ENCODE results near the gene INAFM2.
A peak's percentile ranks its signal among the peaks of the same experiment; 100 is the strongest.

The INAFM2 gene

DNA sequence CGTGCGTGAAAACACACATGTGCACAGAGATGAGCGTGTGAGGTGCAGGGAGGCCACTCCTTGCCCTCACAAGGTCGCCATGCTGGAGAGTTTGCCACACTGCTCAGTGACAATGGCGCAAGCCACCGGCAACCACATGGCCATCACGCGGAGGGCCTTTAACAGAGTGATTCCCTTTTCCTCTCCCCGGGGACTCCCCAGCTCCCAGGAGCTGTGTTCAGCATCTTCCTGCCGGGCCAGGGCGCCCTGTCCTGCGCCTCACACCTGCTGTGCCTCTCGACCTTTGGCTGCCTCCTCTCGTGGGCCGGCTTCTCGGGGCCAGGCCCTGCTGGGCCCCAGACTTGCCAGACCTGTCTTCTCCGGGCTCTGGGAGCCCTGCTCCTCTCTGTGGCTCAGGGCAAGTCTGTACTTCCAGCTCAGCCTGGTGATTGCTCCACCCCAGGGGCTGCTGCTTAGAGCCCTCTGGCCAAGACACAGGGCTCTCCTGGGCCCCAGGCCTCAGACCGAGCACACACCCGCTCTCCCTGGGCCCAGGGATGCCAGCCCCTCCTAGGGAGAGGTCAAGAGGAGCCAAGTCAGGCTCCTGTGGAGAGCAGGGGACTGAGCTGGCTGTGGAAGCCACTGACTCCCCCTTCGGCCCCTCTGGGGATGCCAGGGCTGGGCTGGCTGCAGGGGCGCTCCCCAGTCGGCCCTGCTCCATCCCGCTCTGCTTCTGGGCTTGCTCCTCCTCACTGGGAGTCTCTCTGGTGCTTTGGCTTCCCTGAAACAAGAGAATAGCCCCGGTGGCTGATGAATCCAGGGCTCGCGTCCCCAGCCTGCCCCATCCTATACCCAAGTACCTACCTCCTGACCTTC lies 11.7 kb downstream of the INAFM2 start:
- Mint-ChIP-seq H3K27ac (no peak overlapping the region), H3K9me3 (no peaks in the 10 kb centered on the region), H3K4me3 (no peak overlapping the region), H3K36me3 (ENCODE audit: low read depth) (no peaks in the 10 kb centered on the region), H3K4me1 (peaks cover 16% of the 10 kb centered on the region), H3K27me3 (no peaks in the 10 kb centered on the region)
- ATAC-seq (no peak), DNase-seq (no peak)

DNA sequence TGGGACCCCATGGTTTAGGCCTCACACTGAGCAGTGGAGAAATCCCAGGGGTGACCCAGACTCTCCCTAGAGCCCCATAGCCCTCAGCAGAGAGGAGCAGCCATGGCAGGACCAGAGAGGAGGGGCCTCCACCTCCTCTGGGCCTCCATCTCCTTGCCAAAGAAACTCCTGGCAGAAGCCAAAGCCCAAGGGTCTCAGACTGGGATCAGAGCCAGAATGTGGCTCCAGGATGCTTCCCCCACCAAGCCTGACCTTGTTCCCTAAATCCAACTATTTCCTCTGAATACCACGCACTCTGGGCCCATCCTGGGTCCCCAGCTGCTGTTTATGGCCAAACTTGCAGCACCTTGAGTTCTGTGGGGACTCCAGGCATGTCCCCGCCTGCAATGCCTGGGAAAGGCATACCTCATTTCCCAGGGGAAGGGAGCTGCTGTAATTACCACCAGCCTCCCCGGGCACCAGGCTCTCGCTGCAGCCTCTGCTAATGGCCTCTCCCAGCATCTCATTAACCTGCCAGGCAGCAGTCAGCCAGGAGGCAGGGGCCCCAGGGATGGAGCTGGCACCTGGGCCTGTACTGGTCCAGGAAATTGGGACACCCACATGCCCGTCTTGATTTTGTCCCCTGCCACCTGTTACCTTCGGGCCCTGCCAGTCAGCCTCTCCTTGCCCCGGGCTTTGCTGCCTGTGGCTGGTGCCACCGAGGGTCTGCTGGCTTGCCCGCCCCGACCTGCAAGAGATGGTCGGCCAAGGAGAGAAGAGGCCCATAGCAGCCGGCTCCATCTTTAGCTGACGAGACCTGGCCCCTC lies 12.6 kb downstream of the INAFM2 start:
- Mint-ChIP-seq H3K9me3 (no peaks in the 10 kb centered on the region), H3K4me1 (peaks cover 16% of the 10 kb centered on the region), H3K27ac (no peak overlapping the region), H3K36me3 (ENCODE audit: low read depth) (no peaks in the 10 kb centered on the region), H3K27me3 (no peaks in the 10 kb centered on the region), H3K4me3 (no peak overlapping the region)
- ATAC-seq (no peak), DNase-seq (no peak)

- no peak overlapping the region for H3K4me3 Mint-ChIP-seq
- no peaks in the 10 kb centered on the region for H3K9me3 Mint-ChIP-seq
- no peak overlapping the region for H3K27ac Mint-ChIP-seq
- H3K36me3 Mint-ChIP-seq (ENCODE audit: low read depth): no peaks in the 10 kb centered on the region
- no peaks in the 10 kb centered on the region for H3K27me3 Mint-ChIP-seq
- ATAC-seq (no peak), DNase-seq (peak; percentile 27)
- peaks cover 16% of the 10 kb centered on the region for H3K4me1 Mint-ChIP-seq
These were observed 13.2 kb downstream of the INAFM2 start for GRCh38 chr15:40336744-40337122.

- H3K9me3 Mint-ChIP-seq: no peaks in the 10 kb centered on the region
These were observed 14.1 kb downstream of the INAFM2 start for GRCh38 chr15:40337597-40337996.

DNA sequence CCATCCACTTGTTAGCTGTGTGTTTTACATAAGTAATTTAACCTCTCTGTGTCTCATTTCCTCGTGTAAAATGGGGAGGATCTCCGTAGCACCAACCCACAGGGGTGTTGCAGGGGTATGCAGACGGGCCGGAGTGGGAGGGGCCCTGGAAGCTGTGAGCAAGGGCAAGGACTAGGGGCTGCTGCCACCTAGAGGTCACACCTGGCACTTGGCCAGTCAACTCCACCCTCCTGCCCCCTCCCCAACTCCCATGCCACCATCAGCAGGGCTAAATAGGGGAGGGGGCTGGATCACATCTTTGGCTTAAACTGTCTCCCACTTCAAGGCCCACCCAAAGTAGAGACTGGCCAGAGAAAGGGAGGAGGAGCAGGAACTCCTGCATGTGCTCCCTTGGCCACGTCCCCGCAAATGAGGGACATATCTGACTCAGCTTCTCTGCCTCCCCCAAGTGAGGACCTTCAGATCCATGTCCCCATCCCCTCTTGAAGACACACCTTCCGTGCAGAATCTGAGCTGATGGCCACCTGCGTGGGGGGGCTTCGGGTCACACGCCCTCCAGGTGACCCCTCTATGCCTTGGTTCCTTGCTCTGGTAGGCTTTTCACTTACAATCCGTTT lies 14.7 kb downstream of the INAFM2 start:
- Mint-ChIP-seq H3K4me3 (no peak overlapping the region), H3K4me1 (peaks cover 14% of the 10 kb centered on the region), H3K9me3 (no peaks in the 10 kb centered on the region), H3K27me3 (no peaks in the 10 kb centered on the region), H3K27ac (no peak overlapping the region), H3K36me3 (ENCODE audit: low read depth) (no peaks in the 10 kb centered on the region)
- ATAC-seq (peak; percentile 82), DNase-seq (peak; percentile 85)

More at GRCh38 chr15:40337597-40337996, 14.1 kb downstream of the INAFM2 start:
- H3K4me3 Mint-ChIP-seq: no peak overlapping the region
- no peak overlapping the region for H3K27ac Mint-ChIP-seq
- H3K36me3 Mint-ChIP-seq (ENCODE audit: low read depth): no peaks in the 10 kb centered on the region
- peaks cover 16% of the 10 kb centered on the region for H3K4me1 Mint-ChIP-seq
- ATAC-seq (no peak), DNase-seq (no peak)
- H3K27me3 Mint-ChIP-seq: no peaks in the 10 kb centered on the region

GRCh38 chr15:40338921-40339620 lies 15.6 kb downstream of the INAFM2 start:
- Mint-ChIP-seq H3K27ac (no peak overlapping the region), H3K4me3 (no peak overlapping the region), H3K27me3 (no peaks in the 10 kb centered on the region), H3K4me1 (peaks cover 9% of the 10 kb centered on the region), H3K36me3 (ENCODE audit: low read depth) (no peaks in the 10 kb centered on the region), H3K9me3 (no peaks in the 10 kb centered on the region)
- DNase-seq (no peak), ATAC-seq (no peak)

- H3K4me3 Mint-ChIP-seq: no peak overlapping the region
- no peaks in the 10 kb centered on the region for H3K27me3 Mint-ChIP-seq
- H3K36me3 Mint-ChIP-seq (ENCODE audit: low read depth): no peaks in the 10 kb centered on the region
- no peak for DNase-seq
- H3K9me3 Mint-ChIP-seq: no peaks in the 10 kb centered on the region
- ATAC-seq: no peak
- H3K27ac Mint-ChIP-seq: no peak overlapping the region
- peaks cover 4% of the 10 kb centered on the region for H3K4me1 Mint-ChIP-seq
These were observed 16.1 kb downstream of the INAFM2 start for GRCh38 chr15:40339621-40339945.

DNA sequence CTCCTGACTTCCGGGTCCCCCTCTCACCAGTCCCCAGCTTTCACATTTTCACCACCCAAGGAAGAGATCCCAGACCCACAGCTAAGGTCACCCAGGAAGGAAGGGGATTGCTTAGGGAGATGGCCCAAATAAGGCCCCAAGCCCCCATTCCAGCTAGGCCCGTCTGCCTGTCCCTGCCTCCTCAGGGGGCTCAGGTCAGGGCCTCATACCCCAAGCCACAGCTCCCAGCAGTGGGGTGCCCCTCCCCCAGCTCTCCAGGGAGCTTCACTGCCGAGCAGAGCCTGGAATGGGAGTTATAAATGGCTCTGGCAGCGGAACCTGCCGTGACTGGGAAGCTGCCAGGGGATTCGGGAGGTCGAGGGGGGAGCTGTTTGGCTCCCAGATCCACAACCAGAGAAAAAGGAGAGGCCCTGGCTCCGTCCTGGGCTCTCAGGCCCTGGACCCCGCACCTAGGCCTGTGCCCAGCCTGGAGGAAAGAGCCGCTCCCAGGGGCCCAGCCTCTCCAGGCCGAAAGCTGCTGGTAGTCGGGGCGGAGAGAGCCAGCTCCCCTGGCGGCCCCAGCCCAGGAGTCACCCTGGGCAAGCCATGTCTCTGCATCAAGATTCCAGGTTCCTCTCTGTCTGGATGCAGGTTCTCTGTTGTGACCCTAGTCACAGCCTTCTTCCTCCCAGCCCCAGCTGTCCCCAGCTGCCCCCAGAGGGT lies 16.7 kb downstream of the INAFM2 start:
- ATAC-seq: no peak
- DNase-seq: no peak
- Mint-ChIP-seq H3K27ac (no peak overlapping the region), H3K9me3 (no peaks in the 10 kb centered on the region), H3K4me1 (peaks cover 2% of the 10 kb centered on the region), H3K36me3 (ENCODE audit: low read depth) (no peaks in the 10 kb centered on the region), H3K27me3 (no peaks in the 10 kb centered on the region), H3K4me3 (no peak overlapping the region)

GRCh38 chr15:40340740-40341400 lies 17.4 kb downstream of the INAFM2 start, which contains the start of gene CCDC9B:
Gene CCDC9B, minus strand, starts transcription at chr15:40340939. Its CDS starts 120 bp downstream, at chr15:40340819.
- Mint-ChIP-seq H3K27me3 (no peaks in the 10 kb centered on the region), H3K4me3 (no peak within 1 kb of the TSS)

DNA sequence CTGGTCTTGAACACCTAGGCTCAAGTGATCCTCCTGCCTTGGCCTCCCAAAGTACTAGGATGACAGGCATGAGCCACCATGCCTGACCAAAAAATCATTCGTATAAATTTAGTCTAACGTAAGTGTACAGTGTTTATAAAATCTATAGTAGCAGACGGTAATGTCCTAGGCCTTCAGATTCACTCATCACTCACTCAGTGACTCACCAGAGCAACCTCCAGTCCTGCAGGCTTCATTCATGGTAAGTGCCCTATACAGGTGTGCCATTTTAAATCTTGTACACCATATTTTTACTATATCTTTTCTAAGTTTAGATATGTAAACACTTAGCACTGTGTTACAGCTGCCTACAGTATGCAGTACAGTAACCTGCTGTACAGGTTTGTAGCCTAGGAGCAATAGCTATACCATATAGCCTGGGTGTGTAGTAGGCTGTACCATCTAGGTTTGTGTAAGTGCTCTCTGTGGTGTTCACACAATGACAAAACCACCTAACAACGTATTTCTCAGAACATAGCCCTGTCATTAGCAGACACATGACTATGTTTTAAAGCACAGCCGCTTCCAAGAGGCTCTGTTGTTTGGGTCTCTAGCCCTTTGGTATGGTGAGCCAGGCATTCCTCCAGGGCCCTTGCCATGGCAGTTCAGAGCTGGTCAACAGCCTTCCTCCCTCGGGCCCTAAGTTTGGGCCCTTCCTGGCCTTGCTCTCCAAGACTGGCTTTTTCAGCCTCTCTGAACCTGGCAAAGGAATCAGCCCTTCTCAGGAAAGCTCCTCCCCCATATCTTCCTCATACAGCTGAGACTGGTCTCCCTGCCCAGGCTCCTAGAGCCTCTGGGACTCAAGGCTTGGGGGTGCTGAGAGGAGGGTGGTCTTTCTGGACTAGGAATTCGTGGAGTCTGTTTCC lies 19.2 kb downstream of the INAFM2 start:
- Mint-ChIP-seq H3K4me3 (no peak overlapping the region), H3K27me3 (no peaks in the 10 kb centered on the region), H3K27ac (no peak overlapping the region), H3K9me3 (no peaks in the 10 kb centered on the region), H3K4me1 (peaks cover 2% of the 10 kb centered on the region), H3K36me3 (ENCODE audit: low read depth) (no peaks in the 10 kb centered on the region)
- no peak for DNase-seq
- ATAC-seq: no peak

More at GRCh38 chr15:40340740-40341400, 17.4 kb downstream of the INAFM2 start, which contains the start of gene CCDC9B:
- ATAC-seq (no peak), DNase-seq (no peak)
- Mint-ChIP-seq H3K36me3 (ENCODE audit: low read depth) (no peaks in the 10 kb centered on the region), H3K9me3 (no peaks in the 10 kb centered on the region), H3K4me1 (peaks cover 2% of the 10 kb centered on the region), H3K27ac (no peak within 1 kb of the TSS)

- Mint-ChIP-seq H3K27me3 (no peaks in the 10 kb centered on the region), H3K9me3 (no peaks in the 10 kb centered on the region), H3K4me3 (no peak overlapping the region), H3K4me1 (no peaks in the 10 kb centered on the region), H3K27ac (no peak overlapping the region), H3K36me3 (ENCODE audit: low read depth) (no peaks in the 10 kb centered on the region)
- DNase-seq: no peak
- ATAC-seq: no peak
These were observed 20.0 kb downstream of the INAFM2 start for GRCh38 chr15:40343512-40343911.

DNA sequence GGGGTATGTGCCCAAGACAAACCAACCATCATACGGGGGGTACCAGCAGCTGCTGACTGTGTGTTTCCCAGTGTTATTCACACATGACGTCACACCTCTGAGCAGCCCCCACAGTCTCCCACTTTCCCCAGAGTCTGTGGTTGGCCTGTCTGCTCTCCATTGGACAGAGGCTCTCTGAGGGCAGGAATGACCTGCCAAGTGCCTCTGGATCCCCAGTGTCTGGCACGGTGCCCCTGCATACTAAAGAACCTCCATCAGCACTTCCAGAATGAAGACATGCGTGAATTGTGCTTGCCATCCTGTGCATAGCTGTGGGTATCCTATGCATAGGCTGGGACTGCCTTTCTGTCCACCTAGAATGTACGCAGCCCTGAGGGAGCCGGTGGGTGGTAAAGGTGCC lies 20.7 kb downstream of the INAFM2 start:
- Mint-ChIP-seq H3K27ac (no peak overlapping the region), H3K9me3 (no peaks in the 10 kb centered on the region), H3K4me1 (no peaks in the 10 kb centered on the region), H3K36me3 (ENCODE audit: low read depth) (no peaks in the 10 kb centered on the region), H3K27me3 (no peaks in the 10 kb centered on the region), H3K4me3 (no peak overlapping the region)
- DNase-seq: no peak
- ATAC-seq: no peak

Data from activated naive CD8-positive, alpha-beta T cell treated with anti-CD3 and anti-CD28 coated beads, Interleukin-2, amount 50 U/mL, for 24 hours (primary cell).